Natural killer cell (primary cell): Measurements from ENCODE around the gene MGMT. TPM values are rescaled to one million over a fixed set of nuclear protein-coding genes. Genes with fewer than 3 reads are reported as not detected.

Experiments used
- ATAC-seq, 3 donors: fragments of 150-1000 bp in 2 of 3; fragments of 200-7000 bp in 1 of 3; cut with Tn5 transposase; 1 replicate in 1 of 3; 2 replicates in 2 of 3; pipeline ENCODE4 v1.10.0; 2021; ENCODE audit warnings: mild to moderate bottlenecking in 2 of 3, moderate library complexity in 2 of 3
- DNase-seq, 2 donors: peaks; one replicate each; pipeline versions ENCODE4 v3.0.0 to v3.0.0-alpha.2; 2013 to 2021; ENCODE audit warnings: mixed read lengths in 1 of 2
- H3K27ac ChIP-seq: one replicate; pipeline ENCODE4 v1.5.1; 2013; ENCODE audit warnings: mild to moderate bottlenecking, low read length
- H3K27me3 ChIP-seq: one replicate; pipeline ENCODE4 v1.6.1; 2013; ENCODE audit warnings: low read length; ENCODE audit not compliant: control insufficient read depth, insufficient read depth
- H3K36me3 ChIP-seq: one replicate; pipeline ENCODE4 v1.6.1; 2013; ENCODE audit warnings: low read length; ENCODE audit not compliant: control insufficient read depth, insufficient read depth
- H3K4me1 ChIP-seq: one replicate; pipeline ENCODE4 v1.6.1; 2013; ENCODE audit warnings: low read length; ENCODE audit not compliant: control insufficient read depth, insufficient read depth
- H3K4me3 ChIP-seq: one replicate; pipeline ENCODE4 v1.5.1; 2013; ENCODE audit warnings: low read length
- H3K9me3 ChIP-seq: one replicate; pipeline ENCODE4 v1.6.1; 2013; ENCODE audit warnings: low read length; ENCODE audit not compliant: control insufficient read depth, insufficient read depth
- H3K27ac Mint-ChIP-seq, 2 donors: one replicate each; pipeline ENCODE4 v1.8.0; 2022; ENCODE audit warnings: mild to moderate bottlenecking in 2 of 2, mixed read lengths in 2 of 2, moderate library complexity in 1 of 2
- H3K27me3 Mint-ChIP-seq, 2 donors: one replicate each; pipeline ENCODE4 v1.8.0; 2022; ENCODE audit warnings: low read depth in 2 of 2, mixed read lengths in 2 of 2
- H3K36me3 Mint-ChIP-seq: one replicate; pipeline ENCODE4 v1.8.0; 2022; ENCODE audit warnings: mixed read lengths
- H3K4me1 Mint-ChIP-seq, 2 donors: one replicate each; pipeline ENCODE4 v1.8.0; 2022; ENCODE audit warnings: mixed read lengths in 2 of 2
- H3K4me3 Mint-ChIP-seq: one replicate; pipeline ENCODE4 v1.8.0; 2022; ENCODE audit warnings: mild to moderate bottlenecking, moderate library complexity, mixed read lengths
- H3K9me3 Mint-ChIP-seq, 2 donors: one replicate each; pipeline ENCODE4 v1.8.0; 2022; ENCODE audit warnings: mixed read lengths in 2 of 2
- WGBS: methylation state at CpG from one replicate; pipeline ENCODE4 v1.1.7; 2013; ENCODE audit warnings: missing lambda C conversion rate; ENCODE audit not compliant: insufficient coverage; 5-methylcytosine and 5-hydroxymethylcytosine counted together
- intact Hi-C: fragments of 100-400 bp; cut with micrococcal nuclease; formaldehyde crosslinking; loops from one replicate; pipeline ENCODE4 v1.14.2; 2022
- total RNA-seq, 4 donors: library from RNA; stranded (reverse); fragments of 120-200 nt in 1 of 4; gene quantifications; one replicate each; pipeline versions ENCODE4 v1.2.3 to v1.2.4, GENCODE V29; 2013 to 2022
- TF ChIP-seq, protein P1 (sequence below): fragments of 200-600 bp; IDR thresholded peaks from one replicate; pipeline ENCODE4 v1.8.0; 2022; ENCODE audit warnings: antibody characterized with exemption

Gene MGMT
- total RNA-seq, 3 donors from 2014 or later (not counting 1 experiment from before 2014, with no cell fraction given): 16.5 to 19.7 (median 18.8) TPM

DNA sequence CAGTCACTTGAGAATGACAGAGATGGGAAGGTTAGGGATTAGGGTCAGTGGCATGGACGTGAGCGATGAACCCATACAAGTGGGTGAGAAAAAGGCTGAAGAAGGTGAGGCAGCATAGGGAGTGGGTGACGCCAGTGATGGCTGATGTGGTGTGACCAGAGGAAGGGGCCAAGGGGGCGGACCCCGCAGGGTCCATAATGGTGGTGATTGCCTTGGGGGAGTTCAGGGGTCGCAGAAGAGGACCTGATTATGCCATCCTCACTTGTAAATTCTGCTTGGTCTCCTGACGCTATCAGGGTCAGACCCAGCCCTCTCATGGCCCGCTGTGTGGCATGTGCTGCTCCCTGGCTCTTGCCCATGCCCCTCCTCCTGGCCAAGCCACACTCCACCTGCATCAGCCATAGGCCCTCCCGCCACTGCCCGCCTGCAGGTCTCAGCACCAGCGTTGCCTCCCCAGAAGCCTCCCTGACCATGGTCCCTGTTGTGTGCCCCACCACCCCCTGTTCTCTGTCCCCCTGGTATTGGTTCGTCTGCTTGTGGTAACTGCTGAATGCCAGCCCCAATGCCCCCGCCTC, 261.3 kb downstream of the MGMT start:
- 96% methylated on average over 13 of the region's 13 CpGs for WGBS
- H3K27me3 Mint-ChIP-seq: no peaks in the 10 kb centered on the region
- no peak overlapping the region for H3K4me3 Mint-ChIP-seq
- TF ChIP-seq, protein P1, sequence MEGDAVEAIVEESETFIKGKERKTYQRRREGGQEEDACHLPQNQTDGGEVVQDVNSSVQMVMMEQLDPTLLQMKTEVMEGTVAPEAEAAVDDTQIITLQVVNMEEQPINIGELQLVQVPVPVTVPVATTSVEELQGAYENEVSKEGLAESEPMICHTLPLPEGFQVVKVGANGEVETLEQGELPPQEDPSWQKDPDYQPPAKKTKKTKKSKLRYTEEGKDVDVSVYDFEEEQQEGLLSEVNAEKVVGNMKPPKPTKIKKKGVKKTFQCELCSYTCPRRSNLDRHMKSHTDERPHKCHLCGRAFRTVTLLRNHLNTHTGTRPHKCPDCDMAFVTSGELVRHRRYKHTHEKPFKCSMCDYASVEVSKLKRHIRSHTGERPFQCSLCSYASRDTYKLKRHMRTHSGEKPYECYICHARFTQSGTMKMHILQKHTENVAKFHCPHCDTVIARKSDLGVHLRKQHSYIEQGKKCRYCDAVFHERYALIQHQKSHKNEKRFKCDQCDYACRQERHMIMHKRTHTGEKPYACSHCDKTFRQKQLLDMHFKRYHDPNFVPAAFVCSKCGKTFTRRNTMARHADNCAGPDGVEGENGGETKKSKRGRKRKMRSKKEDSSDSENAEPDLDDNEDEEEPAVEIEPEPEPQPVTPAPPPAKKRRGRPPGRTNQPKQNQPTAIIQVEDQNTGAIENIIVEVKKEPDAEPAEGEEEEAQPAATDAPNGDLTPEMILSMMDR: no peak
- Histone ChIP-seq H3K27me3 (no peaks in the 10 kb centered on the region), H3K9me3 (peaks cover 6% of the 10 kb centered on the region), H3K27ac (no peak overlapping the region), H3K4me3 (no peak overlapping the region), H3K36me3 (no peaks in the 10 kb centered on the region), H3K4me1 (no peaks in the 10 kb centered on the region)
- no peaks in the 10 kb centered on the region for H3K4me1 Mint-ChIP-seq
- H3K27ac Mint-ChIP-seq: no peak overlapping the region
- DNase-seq: no peak
- ATAC-seq: no peak
- H3K36me3 Mint-ChIP-seq: no peaks in the 10 kb centered on the region
- intact Hi-C loops: no loop called here
- H3K9me3 Mint-ChIP-seq: no peaks in the 10 kb centered on the region

DNA sequence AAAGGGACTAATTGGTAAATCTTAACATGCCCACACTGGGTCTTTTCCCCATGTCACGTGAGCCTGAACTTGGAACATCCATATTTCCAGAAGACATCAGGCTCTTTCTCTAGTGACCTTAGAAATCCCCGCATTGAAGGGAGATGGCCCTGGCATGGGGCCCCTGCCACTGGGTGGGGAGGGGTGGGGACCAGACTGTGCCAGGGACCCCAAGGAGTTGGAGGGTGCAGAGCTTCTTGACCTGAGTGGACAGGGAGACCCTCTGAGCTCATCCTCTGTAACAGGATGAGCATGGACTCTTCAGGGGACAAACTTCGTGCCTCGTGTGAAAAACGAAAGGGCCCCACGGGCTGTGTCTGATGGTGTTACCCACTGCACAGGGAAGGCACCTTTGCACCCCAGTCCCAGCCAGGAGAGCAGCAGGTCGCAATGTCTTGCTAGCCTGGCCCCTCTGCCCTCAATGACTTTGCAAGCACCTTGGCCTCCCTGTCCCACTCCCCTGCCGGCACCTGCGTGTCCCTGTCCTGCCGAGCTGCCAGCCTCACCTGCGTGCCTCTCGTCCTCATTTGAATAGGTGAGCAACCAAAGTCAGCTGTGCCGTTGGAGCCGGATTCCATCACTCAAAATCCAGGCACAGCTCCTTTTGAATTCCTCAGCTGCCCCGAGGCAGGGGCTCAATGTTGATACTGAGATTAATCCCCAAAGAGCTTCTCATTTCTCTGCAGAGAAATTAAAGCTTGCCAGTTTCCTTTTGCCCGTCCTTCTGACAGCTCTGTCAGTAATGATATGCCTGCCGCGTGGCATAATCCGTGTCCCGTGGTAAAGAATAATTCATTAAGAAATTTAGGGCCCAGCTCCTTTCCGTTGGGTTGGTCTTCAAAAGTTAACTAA, 262.1 kb downstream of the MGMT start:
- no peaks in the 10 kb centered on the region for H3K27me3 Mint-ChIP-seq
- H3K4me1 ChIP-seq: no peaks in the 10 kb centered on the region
- peaks cover 6% of the 10 kb centered on the region for H3K9me3 ChIP-seq
- H3K27ac Mint-ChIP-seq: no peak overlapping the region
- no peaks in the 10 kb centered on the region for H3K9me3 Mint-ChIP-seq
- no peaks in the 10 kb centered on the region for H3K27me3 ChIP-seq
- no peak for DNase-seq
- intact Hi-C loops: no loop called here
- no peaks in the 10 kb centered on the region for H3K36me3 ChIP-seq
- H3K4me3 ChIP-seq: no peak overlapping the region
- 97% methylated on average over 21 of the region's 21 CpGs for WGBS
- H3K4me1 Mint-ChIP-seq: no peaks in the 10 kb centered on the region
- ATAC-seq: no peak
- H3K36me3 Mint-ChIP-seq: no peaks in the 10 kb centered on the region
- H3K27ac ChIP-seq: no peak overlapping the region
- TF ChIP-seq, protein P1: no peak
- H3K4me3 Mint-ChIP-seq: no peak overlapping the region

- Mint-ChIP-seq H3K4me1 (no peaks in the 10 kb centered on the region), H3K9me3 (no peaks in the 10 kb centered on the region), H3K27me3 (no peaks in the 10 kb centered on the region), H3K4me3 (no peak overlapping the region), H3K36me3 (no peaks in the 10 kb centered on the region), H3K27ac (no peak overlapping the region)
- no peaks in the 10 kb centered on the region for H3K4me1 ChIP-seq
- no peak for DNase-seq
- intact Hi-C loops: no loop called here
- H3K36me3 ChIP-seq: no peaks in the 10 kb centered on the region
- no peak for ATAC-seq
- H3K4me3 ChIP-seq: no peak overlapping the region
- no peak overlapping the region for H3K27ac ChIP-seq
- 97% methylated on average over 12 of the region's 12 CpGs for WGBS
- TF ChIP-seq, protein P1: no peak
- peaks cover 6% of the 10 kb centered on the region for H3K9me3 ChIP-seq
- H3K27me3 ChIP-seq: no peaks in the 10 kb centered on the region
Measured at GRCh38 chr10:129730272-129730992, 263.4 kb downstream of the MGMT start.
